Stimulated activated memory B cell treated with anti-CD40 and anti-IgM and Interleukin-4, amounts not matched to agents 10 μg/mL and 1 μg/mL and 100 μg/mL, for 72 hours (primary cell): ENCODE results near the gene GLTP.
"Not testable (repeated sequence)": the region's sequence is repeated elsewhere in the genome, so short reads cannot be mapped to it uniquely, and the experiment has no call there.

Source experiments
- ATAC-seq: fragments of 150-1000 bp; cut with Tn5 transposase; 2 replicates; pipeline ENCODE4 v1.10.0; 2021
- H3K27ac Mint-ChIP-seq: one replicate; pipeline ENCODE4 v1.8.0; 2022; ENCODE audit warnings: mild to moderate bottlenecking, mixed read lengths
- H3K27me3 Mint-ChIP-seq: one replicate; pipeline ENCODE4 v1.8.0; 2022; ENCODE audit warnings: mixed read lengths
- H3K36me3 Mint-ChIP-seq: one replicate; pipeline ENCODE4 v1.8.0; 2022; ENCODE audit warnings: mixed read lengths
- H3K4me1 Mint-ChIP-seq: one replicate; pipeline ENCODE4 v1.8.0; 2022; ENCODE audit warnings: mixed read lengths
- H3K4me3 Mint-ChIP-seq: one replicate; pipeline ENCODE4 v1.8.0; 2022; ENCODE audit warnings: mild to moderate bottlenecking, moderate library complexity, mixed read lengths
- H3K9me3 Mint-ChIP-seq: one replicate; pipeline ENCODE4 v1.8.0; 2022; ENCODE audit warnings: mixed read lengths

Gene GLTP

DNA sequence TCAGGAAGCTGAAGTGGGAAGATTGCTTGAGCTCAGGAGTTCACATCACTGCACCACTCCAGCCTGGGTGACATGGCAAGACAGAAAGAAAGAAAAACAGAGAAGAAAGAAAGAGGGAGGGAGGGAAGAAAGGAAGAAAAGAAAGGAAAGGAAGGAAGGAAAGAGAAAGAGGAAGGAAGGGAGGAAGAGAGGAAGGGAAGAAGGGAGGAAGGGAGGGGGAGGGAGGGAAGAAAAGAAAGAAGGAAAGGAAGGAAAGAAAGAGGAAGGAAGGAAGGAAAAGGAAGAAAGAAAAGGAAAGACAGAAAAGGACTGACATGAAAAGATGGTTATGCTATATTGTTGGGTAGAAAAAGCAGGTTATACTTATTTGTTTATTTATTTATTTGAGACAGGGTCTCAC, 3.9 kb downstream of the GLTP start:
- no peak overlapping the region for H3K4me3 Mint-ChIP-seq
- H3K36me3 Mint-ChIP-seq = no peaks in the 10 kb centered on the region
- no peak for ATAC-seq
- H3K27ac Mint-ChIP-seq = peak overlapping the region; percentile 53
- no peaks in the 10 kb centered on the region for H3K9me3 Mint-ChIP-seq
- peaks cover 57% of the 10 kb centered on the region for H3K4me1 Mint-ChIP-seq
- H3K27me3 Mint-ChIP-seq = no peaks in the 10 kb centered on the region

- Mint-ChIP-seq H3K4me3 (no peak overlapping the region), H3K4me1 (peaks cover 53% of the 10 kb centered on the region), H3K9me3 (no peaks in the 10 kb centered on the region), H3K27ac (peak overlapping the region; percentile 53), H3K36me3 (no peaks in the 10 kb centered on the region), H3K27me3 (no peaks in the 10 kb centered on the region)
- ATAC-seq = no peak
Measured at GRCh38 chr12:109875572-109876131, 4.7 kb downstream of the GLTP start.

- peaks cover 42% of the 10 kb centered on the region for H3K4me1 Mint-ChIP-seq
- no peak for ATAC-seq
- no peaks in the 10 kb centered on the region for H3K36me3 Mint-ChIP-seq
- H3K27me3 Mint-ChIP-seq = no peaks in the 10 kb centered on the region
- H3K27ac Mint-ChIP-seq = no peak overlapping the region
- no peak overlapping the region for H3K4me3 Mint-ChIP-seq
- no peaks in the 10 kb centered on the region for H3K9me3 Mint-ChIP-seq
Measured at GRCh38 chr12:109873653-109874052, 6.7 kb downstream of the GLTP start.

- H3K9me3 Mint-ChIP-seq = no peaks in the 10 kb centered on the region
- H3K4me1 Mint-ChIP-seq = peaks cover 38% of the 10 kb centered on the region
- no peak for ATAC-seq
- H3K36me3 Mint-ChIP-seq = no peaks in the 10 kb centered on the region
- H3K4me3 Mint-ChIP-seq = no peak overlapping the region
- no peaks in the 10 kb centered on the region for H3K27me3 Mint-ChIP-seq
- H3K27ac Mint-ChIP-seq = no peak overlapping the region
Measured at GRCh38 chr12:109871668-109872314, 8.6 kb downstream of the GLTP start.

DNA sequence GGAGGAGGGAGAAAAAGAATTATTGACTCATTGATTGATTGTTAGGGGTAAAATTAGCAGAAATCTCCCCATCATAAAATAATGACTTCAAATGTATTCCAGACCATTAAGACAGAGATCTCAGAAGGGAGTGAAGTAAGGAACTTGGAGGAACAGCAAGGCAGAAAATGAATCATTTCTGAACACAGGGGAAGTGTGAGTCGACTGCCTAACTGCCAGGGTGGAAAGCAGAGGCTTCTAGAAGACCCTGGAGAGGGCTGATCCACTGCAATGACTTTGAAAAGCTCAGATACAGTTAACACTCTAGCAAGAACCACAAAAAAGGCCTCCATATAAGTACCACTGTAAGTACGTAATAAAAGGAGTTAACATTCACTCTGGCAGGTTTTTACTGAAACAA, 9.7 kb downstream of the GLTP start:
- ATAC-seq = no peak
- H3K4me1 Mint-ChIP-seq = peaks cover 27% of the 10 kb centered on the region
- no peaks in the 10 kb centered on the region for H3K27me3 Mint-ChIP-seq
- no peak overlapping the region for H3K4me3 Mint-ChIP-seq
- H3K27ac Mint-ChIP-seq = no peak overlapping the region
- H3K9me3 Mint-ChIP-seq = no peaks in the 10 kb centered on the region
- no peaks in the 10 kb centered on the region for H3K36me3 Mint-ChIP-seq

DNA sequence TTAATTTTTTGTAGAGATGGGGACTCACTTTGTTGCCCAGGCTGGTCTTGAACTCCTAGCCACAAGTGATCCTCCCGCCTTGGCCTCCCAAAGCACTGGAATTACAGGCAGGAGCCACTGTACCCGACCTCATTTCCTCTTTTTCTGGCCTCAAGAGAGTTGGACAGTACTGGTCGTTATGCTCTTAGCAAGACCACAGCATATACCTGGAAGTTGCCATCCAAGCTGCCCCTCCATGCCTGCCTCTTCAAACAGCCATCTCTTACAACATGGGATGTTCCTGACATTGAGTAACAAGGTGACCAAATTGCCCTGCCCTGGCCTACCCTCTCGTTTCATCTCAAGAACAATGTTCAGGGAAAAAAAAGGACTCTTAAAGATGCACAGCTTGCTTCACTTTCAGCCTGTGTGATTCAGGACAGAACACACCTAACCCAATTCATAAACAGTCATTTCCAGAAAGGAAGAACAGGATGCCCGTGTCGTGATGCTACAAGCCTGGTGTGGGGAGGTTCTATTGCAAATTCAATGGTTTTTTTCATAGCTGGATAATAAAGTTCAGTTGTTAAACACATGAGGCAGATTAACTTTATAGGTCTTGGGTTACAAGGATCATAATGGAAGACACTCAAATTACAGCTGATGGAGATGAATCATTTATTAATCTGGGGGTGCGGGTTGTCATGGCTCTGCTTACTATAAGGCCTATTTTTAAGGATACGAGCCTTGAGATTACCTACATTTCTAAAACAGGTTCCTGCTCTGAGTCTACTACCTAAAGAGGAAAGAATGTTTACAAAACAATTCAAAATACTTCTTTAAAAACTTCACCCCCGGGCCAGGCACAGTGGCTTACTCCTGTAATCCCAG, 11.9 kb downstream of the GLTP start:
- H3K4me3 Mint-ChIP-seq = no peak overlapping the region
- H3K27ac Mint-ChIP-seq = no peak overlapping the region
- no peak for ATAC-seq

DNA sequence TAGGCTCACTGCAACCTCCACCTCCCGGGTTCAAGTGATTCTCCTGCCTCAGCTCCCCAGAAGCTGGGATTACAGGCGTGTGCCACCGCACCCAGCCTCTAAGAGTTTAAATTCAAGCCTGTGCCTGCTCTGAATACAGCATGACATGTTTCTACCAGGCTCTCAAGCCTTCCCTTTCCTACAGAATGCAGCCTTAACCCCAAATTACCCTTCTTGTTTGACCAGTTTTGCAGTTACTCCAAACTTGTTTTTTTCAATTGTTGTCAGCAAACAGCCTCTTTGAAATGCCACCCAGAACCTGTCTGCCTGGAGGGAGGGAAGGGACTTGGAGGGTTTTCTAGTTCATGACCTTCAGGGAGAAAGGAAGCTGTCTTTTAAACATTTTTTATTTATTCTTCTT, 15.4 kb downstream of the GLTP start:
- peaks cover 14% of the 10 kb centered on the region for H3K4me1 Mint-ChIP-seq
- H3K27me3 Mint-ChIP-seq = no peaks in the 10 kb centered on the region
- no peaks in the 10 kb centered on the region for H3K36me3 Mint-ChIP-seq
- no peak for ATAC-seq
- no peak overlapping the region for H3K27ac Mint-ChIP-seq
- no peak overlapping the region for H3K4me3 Mint-ChIP-seq
- H3K9me3 Mint-ChIP-seq = no peaks in the 10 kb centered on the region

More for the DNA sequence above, 11.9 kb downstream of the GLTP start:
- no peaks in the 10 kb centered on the region for H3K36me3 Mint-ChIP-seq
- no peaks in the 10 kb centered on the region for H3K9me3 Mint-ChIP-seq
- no peaks in the 10 kb centered on the region for H3K27me3 Mint-ChIP-seq
- peaks cover 16% of the 10 kb centered on the region for H3K4me1 Mint-ChIP-seq

DNA sequence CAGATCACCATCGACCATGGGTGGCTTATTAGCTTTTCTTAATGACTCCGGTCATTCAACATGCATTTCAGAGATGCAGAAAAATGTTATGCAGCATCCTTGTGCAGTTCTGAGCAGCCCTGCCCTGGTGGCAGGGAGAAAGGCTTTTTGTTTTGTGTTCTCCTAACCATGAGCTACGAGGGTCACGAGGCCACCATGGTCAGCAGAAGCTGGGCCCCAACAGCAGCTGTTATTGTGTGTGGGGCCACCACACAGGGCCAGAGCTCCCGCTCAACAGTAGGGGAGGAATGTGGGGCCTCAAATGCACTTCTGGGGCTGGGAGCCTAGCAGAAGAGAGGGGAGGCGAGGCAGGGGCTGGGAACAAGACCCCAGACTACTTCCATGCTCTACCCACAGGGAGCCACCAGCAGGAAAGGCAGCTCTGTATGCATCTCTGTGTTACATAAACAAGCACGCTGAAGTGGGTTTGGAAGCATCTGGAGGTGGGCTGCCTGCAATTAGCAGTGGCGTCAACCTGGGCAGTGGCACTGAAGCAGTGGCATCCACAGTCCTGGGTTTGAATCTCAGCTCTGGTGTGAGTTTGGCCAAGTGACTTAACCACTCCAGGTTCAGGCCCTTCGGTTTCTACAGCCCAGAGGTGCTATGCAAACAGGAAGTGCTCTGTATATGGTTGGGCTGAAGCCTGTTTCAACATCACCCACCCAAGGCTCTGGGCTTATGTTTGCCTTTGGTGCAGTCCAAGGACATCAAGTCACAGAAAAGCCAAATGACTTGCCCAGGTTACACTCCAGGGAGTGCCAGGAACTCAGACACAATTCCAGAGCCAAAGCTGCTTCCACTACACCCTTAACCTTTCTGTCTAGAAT, 16.3 kb downstream of the GLTP start:
- no peak overlapping the region for H3K4me3 Mint-ChIP-seq
- no peaks in the 10 kb centered on the region for H3K27me3 Mint-ChIP-seq
- H3K27ac Mint-ChIP-seq = no peak overlapping the region
- H3K4me1 Mint-ChIP-seq = peaks cover 14% of the 10 kb centered on the region
- H3K9me3 Mint-ChIP-seq = no peaks in the 10 kb centered on the region
- H3K36me3 Mint-ChIP-seq = no peaks in the 10 kb centered on the region
- ATAC-seq = no peak

- not testable (repeated sequence) for H3K27ac Mint-ChIP-seq, H3K27me3 Mint-ChIP-seq, ATAC-seq, H3K4me3 Mint-ChIP-seq, H3K4me1 Mint-ChIP-seq, H3K36me3 Mint-ChIP-seq, H3K9me3 Mint-ChIP-seq
Measured at GRCh38 chr12:109862491-109862890, 17.9 kb downstream of the GLTP start.

DNA sequence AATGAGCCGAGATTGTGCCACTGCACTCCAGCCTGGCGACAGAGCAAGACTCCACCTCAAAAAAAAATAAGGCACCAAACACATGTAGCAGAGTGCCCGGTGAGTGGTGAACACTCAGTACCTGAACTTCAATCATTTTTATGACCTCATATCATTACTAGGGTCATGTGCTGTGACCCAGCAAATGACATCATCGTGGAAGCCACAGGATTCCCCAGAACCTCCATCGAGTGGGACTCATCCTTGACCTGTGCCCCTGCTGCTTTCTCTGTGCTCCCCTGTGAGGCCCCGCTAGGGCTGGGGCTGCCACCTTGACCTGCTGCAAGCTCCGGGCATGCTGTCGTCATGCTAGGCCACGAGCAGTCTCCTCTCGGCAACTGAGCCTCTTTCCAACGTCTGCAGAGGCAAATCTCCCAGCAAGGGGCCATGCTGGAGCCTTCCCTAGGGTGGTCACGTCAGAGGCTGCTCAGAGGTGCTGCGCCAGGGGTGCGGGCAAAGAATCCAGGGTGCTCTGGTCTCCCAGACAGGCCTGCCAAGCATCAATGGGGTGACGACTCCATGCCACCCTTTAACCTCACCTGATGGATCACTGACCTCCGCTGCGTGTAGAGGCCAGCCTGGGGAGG, 18.5 kb downstream of the GLTP start:
- ATAC-seq = no peak
- no peaks in the 10 kb centered on the region for H3K27me3 Mint-ChIP-seq
- H3K36me3 Mint-ChIP-seq = peaks cover 12% of the 10 kb centered on the region
- H3K9me3 Mint-ChIP-seq = no peaks in the 10 kb centered on the region
- H3K4me3 Mint-ChIP-seq = no peak overlapping the region
- no peak overlapping the region for H3K27ac Mint-ChIP-seq
- H3K4me1 Mint-ChIP-seq = peaks cover 8% of the 10 kb centered on the region

- Mint-ChIP-seq H3K27me3 (no peaks in the 10 kb centered on the region), H3K4me3 (no peak overlapping the region), H3K9me3 (no peaks in the 10 kb centered on the region), H3K27ac (no peak overlapping the region), H3K36me3 (peaks cover 18% of the 10 kb centered on the region), H3K4me1 (peaks cover 8% of the 10 kb centered on the region)
- no peak for ATAC-seq
Measured at GRCh38 chr12:109860977-109861376, 19.4 kb downstream of the GLTP start.

DNA sequence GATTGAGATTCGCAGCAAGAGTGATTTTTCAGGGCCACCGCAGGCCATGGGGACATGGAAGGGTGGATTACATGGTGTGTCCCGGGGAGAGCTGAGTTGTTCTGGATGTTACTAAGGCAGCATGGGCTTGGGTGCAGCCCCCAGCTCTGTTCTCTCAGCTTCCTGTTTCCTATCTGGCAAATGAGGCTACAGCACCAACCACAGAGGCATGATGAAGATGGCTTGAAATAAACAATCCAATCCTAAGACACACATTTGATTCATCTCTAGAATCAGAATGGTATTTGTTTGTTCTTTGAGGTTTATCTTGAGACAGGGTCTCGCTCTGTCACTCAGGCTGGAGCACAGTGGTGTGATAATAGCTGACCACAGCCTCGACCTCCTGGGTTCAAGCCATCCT, 21.6 kb downstream of the GLTP start:
- Mint-ChIP-seq H3K36me3 (peaks cover 20% of the 10 kb centered on the region), H3K4me3 (no peak overlapping the region), H3K27ac (no peak overlapping the region), H3K9me3 (no peaks in the 10 kb centered on the region), H3K4me1 (peaks cover 8% of the 10 kb centered on the region), H3K27me3 (no peaks in the 10 kb centered on the region)
- ATAC-seq = no peak

GRCh38 chr12:109857715-109858114, 22.6 kb downstream of the GLTP start:
- Mint-ChIP-seq H3K36me3 (peaks cover 20% of the 10 kb centered on the region), H3K27ac (no peak overlapping the region), H3K9me3 (no peaks in the 10 kb centered on the region), H3K27me3 (no peaks in the 10 kb centered on the region), H3K4me1 (peaks cover 8% of the 10 kb centered on the region), H3K4me3 (no peak overlapping the region)
- no peak for ATAC-seq

GRCh38 chr12:109855377-109855776, 25.0 kb downstream of the GLTP start:
- H3K27me3 Mint-ChIP-seq = no peaks in the 10 kb centered on the region
- ATAC-seq = no peak
- H3K27ac Mint-ChIP-seq = no peak overlapping the region
- H3K4me1 Mint-ChIP-seq = no peaks in the 10 kb centered on the region
- H3K36me3 Mint-ChIP-seq = peaks cover 20% of the 10 kb centered on the region
- no peak overlapping the region for H3K4me3 Mint-ChIP-seq
- H3K9me3 Mint-ChIP-seq = no peaks in the 10 kb centered on the region

- H3K27me3 Mint-ChIP-seq, H3K36me3 Mint-ChIP-seq, H3K9me3 Mint-ChIP-seq, H3K27ac Mint-ChIP-seq, ATAC-seq, H3K4me3 Mint-ChIP-seq, H3K4me1 Mint-ChIP-seq: not testable (repeated sequence)
Measured at GRCh38 chr12:109850518-109850917, 29.8 kb downstream of the GLTP start.
